Epidermal melanocyte (primary cell): ENCODE measurements around the gene TMEM87B.

Experiments
- DNase-seq: peaks from one replicate; pipeline ENCODE4 v3.0.0; 2011; ENCODE audit warnings: low spot score; ENCODE audit not compliant: insufficient read length

The TMEM87B gene

DNA sequence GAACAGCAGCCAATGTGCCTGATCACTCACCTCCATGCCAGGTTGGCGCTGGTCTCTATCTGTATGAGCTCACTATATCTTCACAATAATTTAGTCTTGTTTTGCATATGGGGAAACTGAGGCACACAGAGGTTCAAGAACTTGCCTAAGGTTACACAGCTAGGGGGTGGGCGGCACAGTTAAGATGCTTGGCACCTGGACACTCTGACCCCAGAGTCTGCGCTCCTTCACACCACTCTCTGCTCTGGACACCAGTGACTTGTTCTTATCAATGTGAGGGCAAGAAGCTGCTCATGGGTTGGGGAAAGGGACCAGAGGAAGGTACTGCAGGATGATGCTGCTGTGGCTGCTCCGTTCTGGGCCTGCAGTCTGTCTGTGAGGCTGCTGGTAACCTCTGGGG, 110.2 kb downstream of the TMEM87B start:
- no peak for DNase-seq

DNA sequence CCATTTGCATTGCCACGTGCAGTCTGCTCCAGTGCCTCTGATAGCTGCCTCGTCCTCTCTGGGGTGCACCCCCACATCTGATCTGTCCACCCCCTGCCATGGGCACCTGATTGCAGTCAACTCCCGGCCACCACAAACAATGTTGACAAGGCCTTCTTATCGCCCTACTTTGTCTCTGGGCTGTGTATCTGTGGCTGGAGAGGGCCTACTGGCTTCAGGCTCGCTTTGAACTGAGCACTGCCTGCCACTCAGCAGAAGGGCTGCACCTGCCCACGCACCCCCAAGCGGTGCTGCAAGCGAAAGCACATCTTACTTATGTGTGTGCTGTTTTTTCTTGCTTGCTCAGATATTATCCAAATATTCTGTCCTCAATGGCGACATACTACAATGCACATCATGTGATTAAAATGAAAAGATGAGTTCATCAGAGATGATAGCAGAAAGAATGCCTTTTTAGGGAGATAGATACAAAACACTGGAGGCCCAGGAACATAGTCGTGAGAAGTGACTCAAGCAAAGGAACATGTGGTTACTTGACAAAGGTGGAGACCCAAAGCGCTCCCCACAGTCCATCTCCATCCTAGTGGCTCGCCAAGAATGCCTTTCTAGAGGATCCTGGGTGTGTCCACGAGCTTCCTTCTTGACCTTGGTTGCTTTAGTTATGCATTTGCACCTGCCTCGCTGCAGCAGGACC, 111.9 kb downstream of the TMEM87B start:
- DNase-seq: no peak

DNA sequence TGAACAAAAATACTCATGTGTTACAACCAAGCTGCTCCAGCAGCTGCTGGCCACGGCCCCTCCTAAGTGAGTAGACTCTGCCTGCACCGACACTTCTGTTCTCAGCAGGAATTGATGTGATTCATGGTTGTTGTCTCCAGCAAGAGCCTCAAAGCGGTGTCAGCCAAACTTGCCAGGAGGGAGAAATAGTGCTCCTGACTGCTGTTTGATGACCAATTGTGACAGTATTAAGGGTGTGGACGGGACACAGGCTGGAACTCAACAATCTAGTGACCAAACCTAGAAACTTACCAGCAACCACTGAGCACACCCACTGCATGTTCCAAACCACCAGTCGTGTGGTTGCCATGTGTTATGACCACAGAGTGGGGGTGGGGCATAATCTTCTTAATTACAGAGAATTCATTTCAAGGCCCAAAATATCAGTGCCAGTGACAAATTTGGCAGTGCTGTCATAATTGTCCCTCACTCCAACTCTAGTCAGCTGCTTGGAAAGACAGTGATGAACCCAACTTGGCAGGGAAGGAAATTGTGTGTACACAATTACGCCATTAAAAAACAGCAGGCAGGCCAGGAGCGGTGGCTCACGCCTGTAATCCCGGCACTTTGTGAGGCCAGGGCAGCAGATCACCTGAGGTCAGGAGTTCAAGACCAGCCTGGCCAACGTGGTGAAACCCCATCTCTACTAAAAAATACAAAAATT, 113.5 kb downstream of the TMEM87B start:
- DNase-seq: no peak
